ENCODE results near the gene KIF3C.

DNA sequence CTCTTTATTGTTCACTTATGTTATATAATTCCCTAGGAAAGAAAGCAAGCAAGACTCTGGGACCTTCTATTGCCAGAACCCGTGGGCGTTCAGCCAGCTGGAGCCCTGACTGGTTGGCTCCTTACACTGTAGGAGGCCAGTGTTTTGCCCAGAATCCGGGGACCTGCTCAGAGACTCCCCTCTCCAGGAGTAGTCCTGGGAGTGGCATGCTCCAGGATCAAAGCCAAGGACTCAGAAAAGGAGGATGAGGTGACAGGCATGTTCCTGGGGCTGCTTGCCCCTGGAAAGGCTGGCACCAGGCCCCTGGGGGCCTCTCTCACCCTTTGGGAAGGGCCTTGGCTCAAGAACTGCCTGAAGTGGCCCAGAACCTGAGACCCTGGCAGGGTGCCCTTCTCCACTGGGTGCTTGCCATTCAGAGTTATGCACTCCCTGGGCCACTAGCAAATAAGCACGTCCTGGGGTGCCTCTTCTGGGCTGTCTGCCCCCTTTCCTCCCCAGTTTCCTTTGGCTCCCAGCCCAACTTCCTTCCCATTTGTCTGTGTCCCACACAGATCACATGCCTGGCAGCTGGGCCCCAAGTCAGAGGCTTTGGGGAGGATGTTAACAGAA is 19.6 kb upstream of the KIF3C start:
- TF ChIP-seq POLR2A (IDR thresholded peaks at IDR 0.05), result no peak
- TF ChIP-seq, protein P1, sequence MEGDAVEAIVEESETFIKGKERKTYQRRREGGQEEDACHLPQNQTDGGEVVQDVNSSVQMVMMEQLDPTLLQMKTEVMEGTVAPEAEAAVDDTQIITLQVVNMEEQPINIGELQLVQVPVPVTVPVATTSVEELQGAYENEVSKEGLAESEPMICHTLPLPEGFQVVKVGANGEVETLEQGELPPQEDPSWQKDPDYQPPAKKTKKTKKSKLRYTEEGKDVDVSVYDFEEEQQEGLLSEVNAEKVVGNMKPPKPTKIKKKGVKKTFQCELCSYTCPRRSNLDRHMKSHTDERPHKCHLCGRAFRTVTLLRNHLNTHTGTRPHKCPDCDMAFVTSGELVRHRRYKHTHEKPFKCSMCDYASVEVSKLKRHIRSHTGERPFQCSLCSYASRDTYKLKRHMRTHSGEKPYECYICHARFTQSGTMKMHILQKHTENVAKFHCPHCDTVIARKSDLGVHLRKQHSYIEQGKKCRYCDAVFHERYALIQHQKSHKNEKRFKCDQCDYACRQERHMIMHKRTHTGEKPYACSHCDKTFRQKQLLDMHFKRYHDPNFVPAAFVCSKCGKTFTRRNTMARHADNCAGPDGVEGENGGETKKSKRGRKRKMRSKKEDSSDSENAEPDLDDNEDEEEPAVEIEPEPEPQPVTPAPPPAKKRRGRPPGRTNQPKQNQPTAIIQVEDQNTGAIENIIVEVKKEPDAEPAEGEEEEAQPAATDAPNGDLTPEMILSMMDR (IDR thresholded peaks at IDR 0.05), result no peak
